H9 (cell line): ENCODE results near the gene CCL25. TPM values are rescaled to one million over a fixed set of nuclear protein-coding genes. Genes with fewer than 3 reads are reported as not detected.

Source experiments
- DNase-seq: peaks from one replicate; pipeline ENCODE4 v3.0.0-alpha.2; 2017
- H2AFZ ChIP-seq: one replicate; pipeline ENCODE4 v1.6.1; 2013; ENCODE audit warnings: mild to moderate bottlenecking, low read length, control low read depth, moderate library complexity
- H2AK5ac ChIP-seq: 2 replicates; pipeline ENCODE4 v1.6.1; 2013; ENCODE audit warnings: low read length, control low read depth, mixed read lengths; ENCODE audit not compliant: insufficient read length
- H2BK120ac ChIP-seq: one replicate; pipeline ENCODE4 v1.6.1; 2013; ENCODE audit warnings: low read depth, mild to moderate bottlenecking, low read length, control low read depth, inconsistent platforms; ENCODE audit not compliant: poor library complexity, severe bottlenecking
- H2BK12ac ChIP-seq: 2 replicates; pipeline ENCODE4 v1.6.1; 2013; ENCODE audit warnings: low read length, control low read depth, mixed read lengths, low read depth; ENCODE audit not compliant: insufficient read length
- H2BK15ac ChIP-seq: 2 replicates; pipeline ENCODE4 v1.6.1; 2013; ENCODE audit warnings: low read depth, low read length, control low read depth
- H2BK20ac ChIP-seq: one replicate; pipeline ENCODE4 v1.6.1; 2013; ENCODE audit warnings: low read depth, mild to moderate bottlenecking, low read length, control low read depth, inconsistent platforms; ENCODE audit not compliant: poor library complexity, severe bottlenecking
- H2BK5ac ChIP-seq: 2 replicates; pipeline ENCODE4 v1.6.1; 2013; ENCODE audit warnings: low read length, control low read depth, mixed read lengths; ENCODE audit not compliant: insufficient read length
- H3K14ac ChIP-seq: 2 replicates; pipeline ENCODE4 v1.6.1; 2013; ENCODE audit warnings: low read length, control low read depth; ENCODE audit not compliant: insufficient read depth
- H3K18ac ChIP-seq: 2 replicates; pipeline ENCODE4 v1.6.1; 2013; ENCODE audit warnings: low read depth, mild to moderate bottlenecking, mixed read lengths, low read length, control low read depth; ENCODE audit not compliant: insufficient read length
- H3K23ac ChIP-seq: 2 replicates; pipeline ENCODE4 v1.6.1; 2013; ENCODE audit warnings: low read length, control low read depth, mixed read lengths, low read depth; ENCODE audit not compliant: insufficient read length
- H3K23me2 ChIP-seq: 2 replicates; pipeline ENCODE4 v1.6.1; 2013; ENCODE audit warnings: low read depth, mild to moderate bottlenecking, mixed read lengths, low read length, control low read depth; ENCODE audit not compliant: insufficient read length, poor library complexity, severe bottlenecking
- H3K27ac ChIP-seq: 2 replicates; pipeline ENCODE4 v1.5.1; 2013; ENCODE audit warnings: low read length, control low read depth, mixed read lengths, low read depth; ENCODE audit not compliant: insufficient read length
- H3K27me3 ChIP-seq: 2 replicates; pipeline ENCODE4 v1.6.1; 2013; ENCODE audit warnings: low read length, control low read depth, inconsistent platforms; ENCODE audit not compliant: insufficient read depth
- H3K4ac ChIP-seq: 2 replicates; pipeline ENCODE4 v1.6.1; 2013; ENCODE audit warnings: low read depth, mild to moderate bottlenecking, control low read depth, inconsistent platforms, low read length, moderate library complexity
- H3K4me1 ChIP-seq: 2 replicates; pipeline ENCODE4 v1.6.1; 2013; ENCODE audit warnings: low read length, control low read depth, inconsistent platforms; ENCODE audit not compliant: insufficient read depth
- H3K4me2 ChIP-seq: 2 replicates; pipeline ENCODE4 v1.6.1; 2013; ENCODE audit warnings: low read length, control low read depth, mixed read lengths; ENCODE audit not compliant: insufficient read length, insufficient read depth
- H3K56ac ChIP-seq: 2 replicates; pipeline ENCODE4 v1.6.1; 2013; ENCODE audit warnings: low read depth, mild to moderate bottlenecking, mixed read lengths, low read length, control low read depth; ENCODE audit not compliant: insufficient read length
- H3K79me1 ChIP-seq: 2 replicates; pipeline ENCODE4 v1.6.1; 2013; ENCODE audit warnings: low read depth, mild to moderate bottlenecking, moderate library complexity, low read length, control low read depth, inconsistent platforms; ENCODE audit not compliant: insufficient read depth, poor library complexity, severe bottlenecking
- H3K79me2 ChIP-seq: 2 replicates; pipeline ENCODE4 v1.6.1; 2013; ENCODE audit warnings: low read length, control low read depth, inconsistent platforms; ENCODE audit not compliant: insufficient read depth
- H3K9ac ChIP-seq: 2 replicates; pipeline ENCODE4 v1.6.1; 2013; ENCODE audit warnings: low read length, control low read depth, mixed read lengths; ENCODE audit not compliant: insufficient read length; ENCODE audit errors: extremely low read depth
- H3K9me3 ChIP-seq: one replicate; pipeline ENCODE4 v1.6.1; 2013; ENCODE audit warnings: low read depth, low read length, inconsistent platforms; ENCODE audit not compliant: control insufficient read depth
- H3T11ph ChIP-seq: one replicate; pipeline ENCODE4 v1.6.1; 2013; ENCODE audit warnings: mild to moderate bottlenecking, low read length, control low read depth, inconsistent platforms
- H4K20me1 ChIP-seq: one replicate; pipeline ENCODE4 v1.6.1; 2013; ENCODE audit not compliant: control insufficient read depth, insufficient read length, insufficient read depth
- H4K5ac ChIP-seq: 2 replicates; pipeline ENCODE4 v1.6.1; 2013; ENCODE audit warnings: low read depth, mild to moderate bottlenecking, mixed read lengths, low read length, control low read depth; ENCODE audit not compliant: insufficient read length
- H4K8ac ChIP-seq: replicated peaks from 2 replicates; pipeline ENCODE4 v1.6.1; 2013; ENCODE audit warnings: low read length, control low read depth, mixed read lengths, low read depth; ENCODE audit not compliant: insufficient read length
- H4K91ac ChIP-seq: 2 replicates; pipeline ENCODE4 v1.6.1; 2013; ENCODE audit warnings: low read depth, mild to moderate bottlenecking, moderate library complexity, mixed read lengths, low read length, control low read depth; ENCODE audit not compliant: insufficient read length
- H3K27ac Mint-ChIP-seq, 3 experiments: 2 replicates in 2 of 3; 3 replicates in 1 of 3; pipeline ENCODE4 v1.8.0; 2020 to 2021; ENCODE audit warnings: mixed read lengths in 3 of 3, mild to moderate bottlenecking in 1 of 3, moderate library complexity in 1 of 3
- H3K27me3 Mint-ChIP-seq: 2 replicates; pipeline ENCODE4 v1.8.0; 2021; ENCODE audit warnings: low read depth, mild to moderate bottlenecking, moderate library complexity, mixed read lengths
- H3K36me3 Mint-ChIP-seq, 3 experiments: 2 replicates in 2 of 3; 3 replicates in 1 of 3; pipeline ENCODE4 v1.8.0; 2020 to 2021; ENCODE audit warnings: low read depth in 3 of 3, mixed read lengths in 3 of 3; ENCODE audit not compliant: insufficient read depth in 1 of 3
- H3K4me1 Mint-ChIP-seq, 2 experiments: 2 replicates each; pipeline ENCODE4 v1.8.0; 2020; ENCODE audit warnings: mixed read lengths in 2 of 2
- H3K4me3 Mint-ChIP-seq, 2 experiments: 2 replicates in 1 of 2; 3 replicates in 1 of 2; pipeline ENCODE4 v1.8.0; 2020 to 2021; ENCODE audit warnings: mild to moderate bottlenecking in 2 of 2, mixed read lengths in 2 of 2, moderate library complexity in 1 of 2
- H3K9me3 Mint-ChIP-seq, 2 experiments: 2 replicates in 1 of 2; 3 replicates in 1 of 2; pipeline ENCODE4 v1.8.0; 2020; ENCODE audit warnings: mild to moderate bottlenecking in 2 of 2, mixed read lengths in 2 of 2, moderate library complexity in 1 of 2
- WGBS: extraction: QIAGEN DNeasy Blood & Tissue Kit; methylation state at CpG from one replicate; pipeline ENCODE4 v1.1.7; 2013; ENCODE audit warnings: missing lambda C conversion rate, low lambda C conversion rate, mixed read lengths; ENCODE audit not compliant: insufficient read length; ENCODE audit errors: extremely low coverage; 5-methylcytosine and 5-hydroxymethylcytosine counted together
- total RNA-seq: library from RNA; stranded (reverse); gene quantifications from 2 replicates; pipeline ENCODE4 v1.2.1, GENCODE V29; 2021
- TF ChIP-seq, protein P1 (sequence below): fragments of 200-600 bp; sonication (generic); conservative IDR thresholded peaks from 3 replicates; pipeline ENCODE4 v1.8.0; 2021; ENCODE audit warnings: antibody characterized with exemption, mild to moderate bottlenecking

CCL25 gene
- total RNA-seq, 1 experiment from 2014 or later = not detected

DNA sequence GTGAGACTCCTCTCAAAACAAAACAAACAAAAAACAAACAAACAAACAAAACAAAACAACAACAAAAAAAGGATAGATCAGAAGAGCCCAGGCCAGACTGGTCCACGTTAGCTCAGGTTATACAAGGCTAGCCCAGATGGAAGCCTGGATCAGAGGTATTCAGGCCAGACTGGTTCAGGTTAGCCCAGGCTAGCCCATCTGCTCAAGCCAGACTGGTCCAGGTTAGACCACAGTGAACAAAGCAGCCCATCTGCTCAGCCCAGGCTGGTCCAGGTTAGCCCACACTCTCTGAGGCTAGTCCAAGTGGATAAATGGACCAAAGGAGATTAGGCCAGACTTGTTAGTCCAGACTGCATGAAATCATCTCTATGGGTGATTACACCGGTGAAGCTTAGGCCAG, 41.2 kb downstream of the CCL25 start:
- peaks cover 2% of the 10 kb centered on the region; the same call in 1 of the 2 replicates for H3K27me3 Mint-ChIP-seq
- H3K18ac ChIP-seq = no peak overlapping the region
- no peak overlapping the region for H3K4me2 ChIP-seq
- H3K14ac ChIP-seq = no peak overlapping the region
- H3K27ac ChIP-seq = no peak overlapping the region
- H3K56ac ChIP-seq = no peak overlapping the region
- H3K9me3 ChIP-seq = peaks cover 13% of the 10 kb centered on the region
- H3K23ac ChIP-seq = no peak overlapping the region
- no peak overlapping the region for H3T11ph ChIP-seq
- H4K8ac ChIP-seq = no peak overlapping the region
- no peak overlapping the region for H3K4me3 Mint-ChIP-seq
- no peak overlapping the region for H2AK5ac ChIP-seq
- DNase-seq = no peak
- no peaks in the 10 kb centered on the region for H3K4me1 Mint-ChIP-seq
- H3K9ac ChIP-seq = no peak overlapping the region
- H2BK120ac ChIP-seq = no peak overlapping the region
- H3K79me2 ChIP-seq = no peaks in the 10 kb centered on the region
- peaks cover 67 to 74% (median 68%) of the 10 kb centered on the region in 3 experiments for H3K36me3 Mint-ChIP-seq
- no peak overlapping the region for H2AFZ ChIP-seq
- no peak overlapping the region for H2BK20ac ChIP-seq
- no peak overlapping the region for H4K91ac ChIP-seq
- peaks cover 2% of the 10 kb centered on the region for H4K20me1 ChIP-seq
- no peaks in the 10 kb centered on the region for H3K27me3 ChIP-seq
- H3K27ac Mint-ChIP-seq = 0 out of 7 replicates have a peak overlapping the region, but pooled peaks of 1 of the 3 experiments have one; percentile 36
- peaks cover 17 to 20% of the 10 kb centered on the region in 2 experiments for H3K9me3 Mint-ChIP-seq
- H2BK15ac ChIP-seq = no peak overlapping the region
- WGBS = no CpG with 5 or more reads among the region's 2 CpGs
- H2BK12ac ChIP-seq = no peak overlapping the region
- no peak overlapping the region for H3K4ac ChIP-seq
- H3K23me2 ChIP-seq = no peaks in the 10 kb centered on the region
- H4K5ac ChIP-seq = no peak overlapping the region
- no peak overlapping the region for H2BK5ac ChIP-seq
- no peaks in the 10 kb centered on the region for H3K79me1 ChIP-seq
- TF ChIP-seq, protein P1, sequence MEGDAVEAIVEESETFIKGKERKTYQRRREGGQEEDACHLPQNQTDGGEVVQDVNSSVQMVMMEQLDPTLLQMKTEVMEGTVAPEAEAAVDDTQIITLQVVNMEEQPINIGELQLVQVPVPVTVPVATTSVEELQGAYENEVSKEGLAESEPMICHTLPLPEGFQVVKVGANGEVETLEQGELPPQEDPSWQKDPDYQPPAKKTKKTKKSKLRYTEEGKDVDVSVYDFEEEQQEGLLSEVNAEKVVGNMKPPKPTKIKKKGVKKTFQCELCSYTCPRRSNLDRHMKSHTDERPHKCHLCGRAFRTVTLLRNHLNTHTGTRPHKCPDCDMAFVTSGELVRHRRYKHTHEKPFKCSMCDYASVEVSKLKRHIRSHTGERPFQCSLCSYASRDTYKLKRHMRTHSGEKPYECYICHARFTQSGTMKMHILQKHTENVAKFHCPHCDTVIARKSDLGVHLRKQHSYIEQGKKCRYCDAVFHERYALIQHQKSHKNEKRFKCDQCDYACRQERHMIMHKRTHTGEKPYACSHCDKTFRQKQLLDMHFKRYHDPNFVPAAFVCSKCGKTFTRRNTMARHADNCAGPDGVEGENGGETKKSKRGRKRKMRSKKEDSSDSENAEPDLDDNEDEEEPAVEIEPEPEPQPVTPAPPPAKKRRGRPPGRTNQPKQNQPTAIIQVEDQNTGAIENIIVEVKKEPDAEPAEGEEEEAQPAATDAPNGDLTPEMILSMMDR = no peak
- H3K4me1 ChIP-seq = no peaks in the 10 kb centered on the region
